NCI-H82 treated with DMSO at 0.1 percent for 48 hours (cell line): ENCODE results near the gene APOE.
"Not testable (repeated sequence)": the region's sequence is repeated elsewhere in the genome, so short reads cannot be mapped to it uniquely, and the experiment has no call there.

Experiments
- DNase-seq: peaks from one replicate; lab custom pipeline; 2025; ENCODE audit not compliant: unreplicated experiment; lab: John Stamatoyannopoulos, UW

APOE gene

DNA sequence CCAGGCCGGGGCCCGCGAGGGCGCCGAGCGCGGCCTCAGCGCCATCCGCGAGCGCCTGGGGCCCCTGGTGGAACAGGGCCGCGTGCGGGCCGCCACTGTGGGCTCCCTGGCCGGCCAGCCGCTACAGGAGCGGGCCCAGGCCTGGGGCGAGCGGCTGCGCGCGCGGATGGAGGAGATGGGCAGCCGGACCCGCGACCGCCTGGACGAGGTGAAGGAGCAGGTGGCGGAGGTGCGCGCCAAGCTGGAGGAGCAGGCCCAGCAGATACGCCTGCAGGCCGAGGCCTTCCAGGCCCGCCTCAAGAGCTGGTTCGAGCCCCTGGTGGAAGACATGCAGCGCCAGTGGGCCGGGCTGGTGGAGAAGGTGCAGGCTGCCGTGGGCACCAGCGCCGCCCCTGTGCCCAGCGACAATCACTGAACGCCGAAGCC, 3.3 kb downstream of the APOE start:
- no peak for DNase-seq

DNA sequence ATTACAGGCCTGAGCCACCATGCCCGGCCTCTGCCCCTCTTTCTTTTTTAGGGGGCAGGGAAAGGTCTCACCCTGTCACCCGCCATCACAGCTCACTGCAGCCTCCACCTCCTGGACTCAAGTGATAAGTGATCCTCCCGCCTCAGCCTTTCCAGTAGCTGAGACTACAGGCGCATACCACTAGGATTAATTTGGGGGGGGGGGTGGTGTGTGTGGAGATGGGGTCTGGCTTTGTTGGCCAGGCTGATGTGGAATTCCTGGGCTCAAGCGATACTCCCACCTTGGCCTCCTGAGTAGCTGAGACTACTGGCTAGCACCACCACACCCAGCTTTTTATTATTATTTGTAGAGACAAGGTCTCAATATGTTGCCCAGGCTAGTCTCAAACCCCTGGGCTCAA, 4.2 kb downstream of the APOE start:
- no peak for DNase-seq

DNA sequence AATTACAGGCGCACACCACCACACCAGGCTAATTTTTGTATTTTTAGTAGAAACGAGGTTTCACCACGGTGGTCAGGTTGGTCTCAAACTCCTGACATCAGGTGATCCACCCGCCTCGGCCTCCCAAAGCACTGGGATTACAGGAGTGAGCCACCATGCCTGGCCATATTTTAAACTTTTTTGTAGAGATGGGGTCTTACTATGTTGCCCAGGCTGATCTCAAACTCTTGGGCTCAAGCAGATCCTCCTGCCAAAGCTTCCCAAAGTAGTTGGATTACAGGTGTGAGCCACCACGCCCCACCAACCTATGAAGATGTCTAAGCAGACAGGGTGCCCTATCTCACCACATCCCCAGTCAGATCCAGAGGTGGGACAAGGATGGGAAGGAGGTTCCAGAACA, 6.3 kb downstream of the APOE start:
- not testable (repeated sequence) for DNase-seq

DNA sequence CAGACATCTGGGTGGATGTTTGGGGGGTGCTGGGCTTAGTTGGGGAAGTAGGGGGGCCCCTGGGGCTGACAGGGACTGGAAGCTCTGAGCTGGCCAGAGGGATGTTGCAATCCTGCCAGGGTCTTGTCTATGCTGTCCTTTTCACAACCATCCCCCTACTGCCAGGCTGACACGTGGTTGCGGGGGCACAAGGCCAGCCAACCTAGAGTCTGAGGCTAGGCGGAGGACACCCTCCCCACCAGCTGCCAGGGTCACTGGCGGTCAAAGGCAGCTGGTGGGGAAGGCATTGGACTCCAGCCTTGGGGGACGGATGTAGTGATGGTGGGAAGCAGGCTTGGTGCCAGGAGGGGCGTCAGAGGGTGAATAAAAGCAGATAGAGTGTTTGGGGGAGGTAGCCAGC, 7.3 kb downstream of the APOE start:
- no peak for DNase-seq

DNA sequence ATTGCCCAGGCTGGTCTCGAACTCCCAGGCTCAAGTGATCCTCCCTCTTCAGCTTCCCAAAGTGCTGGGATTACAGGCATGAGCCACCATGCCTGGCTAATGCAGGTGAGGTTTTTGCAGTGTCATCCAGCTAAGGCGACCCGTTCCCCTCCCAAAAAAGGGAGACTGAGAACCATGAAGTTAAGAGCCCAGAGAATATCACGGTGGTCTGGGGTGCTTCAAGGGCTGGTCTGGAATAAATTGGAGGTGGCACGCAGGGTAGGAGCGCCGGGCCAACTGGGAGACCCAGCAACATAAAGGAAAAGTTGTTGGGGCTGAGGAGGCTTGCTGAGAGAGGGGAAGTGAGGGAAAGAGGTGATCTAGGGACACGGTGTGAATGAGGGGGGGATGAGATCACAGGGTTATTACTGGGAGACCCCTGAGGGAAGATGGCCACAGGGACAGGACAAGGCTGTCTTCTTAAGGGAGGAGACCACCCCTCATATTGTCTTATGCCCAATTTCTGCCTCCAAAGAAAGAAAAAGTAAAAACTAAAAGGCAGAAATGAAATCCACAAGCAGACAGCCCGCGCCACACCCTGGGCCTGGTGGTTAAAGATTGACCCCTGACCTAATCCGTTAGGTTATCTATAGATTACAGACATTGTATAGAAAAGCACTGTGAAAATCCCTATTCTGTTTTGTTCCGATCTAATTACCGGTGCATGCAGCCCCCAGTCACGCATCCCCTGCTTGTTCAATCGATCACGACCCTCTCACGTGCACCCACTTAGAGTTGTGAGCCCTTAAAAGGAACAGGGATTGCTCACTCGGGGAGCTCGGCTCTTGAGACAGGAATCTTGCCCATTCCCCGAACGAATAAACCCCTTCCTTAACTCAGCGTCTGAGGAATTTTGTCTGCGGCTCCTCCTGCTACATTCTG, 8.2 kb downstream of the APOE start:
- DNase-seq = not testable (repeated sequence)

DNA sequence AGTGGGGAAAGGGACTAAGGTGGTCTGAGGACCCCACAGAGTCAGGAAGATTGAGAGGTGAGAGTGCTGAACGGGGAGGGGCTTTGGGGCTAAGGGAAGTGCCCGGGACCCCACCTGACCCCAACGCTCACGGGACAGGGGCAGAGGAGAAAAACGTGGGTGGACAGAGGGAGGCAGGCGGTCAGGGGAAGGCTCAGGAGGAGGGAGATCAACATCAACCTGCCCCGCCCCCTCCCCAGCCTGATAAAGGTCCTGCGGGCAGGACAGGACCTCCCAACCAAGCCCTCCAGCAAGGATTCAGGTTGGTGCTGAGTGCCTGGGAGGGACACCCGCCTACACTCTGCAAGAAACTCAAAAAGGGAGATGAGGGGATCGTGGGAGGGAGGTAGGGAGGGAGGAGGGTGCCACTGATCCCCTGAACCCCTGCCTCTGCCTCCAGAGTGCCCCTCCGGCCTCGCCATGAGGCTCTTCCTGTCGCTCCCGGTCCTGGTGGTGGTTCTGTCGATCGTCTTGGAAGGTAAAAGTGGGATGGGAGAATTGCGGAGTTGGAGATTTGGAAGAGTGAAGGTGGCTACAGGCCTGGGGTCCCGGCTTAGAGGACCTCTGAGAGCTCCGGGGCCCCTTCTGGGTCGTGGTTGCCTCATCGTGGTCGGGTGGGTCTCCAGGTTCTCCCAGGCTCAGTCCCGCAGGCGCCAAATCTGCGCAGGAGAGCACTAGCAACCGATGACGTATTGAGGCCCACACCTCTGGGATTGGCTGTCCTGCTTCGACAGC, 9.0 kb downstream of the APOE start, which contains the start of gene APOC1:
Gene APOC1, plus strand, starts transcription at position 176 of the 774 bp plus-strand sequence. Its CDS starts 284 bp downstream, at position 460.
- peak; percentile 84 for DNase-seq

DNA sequence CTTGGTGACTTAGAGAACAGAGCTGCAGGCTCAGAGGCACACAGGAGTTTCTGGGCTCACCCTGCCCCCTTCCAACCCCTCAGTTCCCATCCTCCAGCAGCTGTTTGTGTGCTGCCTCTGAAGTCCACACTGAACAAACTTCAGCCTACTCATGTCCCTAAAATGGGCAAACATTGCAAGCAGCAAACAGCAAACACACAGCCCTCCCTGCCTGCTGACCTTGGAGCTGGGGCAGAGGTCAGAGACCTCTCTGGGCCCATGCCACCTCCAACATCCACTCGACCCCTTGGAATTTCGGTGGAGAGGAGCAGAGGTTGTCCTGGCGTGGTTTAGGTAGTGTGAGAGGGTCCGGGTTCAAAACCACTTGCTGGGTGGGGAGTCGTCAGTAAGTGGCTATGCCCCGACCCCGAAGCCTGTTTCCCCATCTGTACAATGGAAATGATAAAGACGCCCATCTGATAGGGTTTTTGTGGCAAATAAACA, 18.7 kb downstream of the APOE start:
- DNase-seq = no peak

DNA sequence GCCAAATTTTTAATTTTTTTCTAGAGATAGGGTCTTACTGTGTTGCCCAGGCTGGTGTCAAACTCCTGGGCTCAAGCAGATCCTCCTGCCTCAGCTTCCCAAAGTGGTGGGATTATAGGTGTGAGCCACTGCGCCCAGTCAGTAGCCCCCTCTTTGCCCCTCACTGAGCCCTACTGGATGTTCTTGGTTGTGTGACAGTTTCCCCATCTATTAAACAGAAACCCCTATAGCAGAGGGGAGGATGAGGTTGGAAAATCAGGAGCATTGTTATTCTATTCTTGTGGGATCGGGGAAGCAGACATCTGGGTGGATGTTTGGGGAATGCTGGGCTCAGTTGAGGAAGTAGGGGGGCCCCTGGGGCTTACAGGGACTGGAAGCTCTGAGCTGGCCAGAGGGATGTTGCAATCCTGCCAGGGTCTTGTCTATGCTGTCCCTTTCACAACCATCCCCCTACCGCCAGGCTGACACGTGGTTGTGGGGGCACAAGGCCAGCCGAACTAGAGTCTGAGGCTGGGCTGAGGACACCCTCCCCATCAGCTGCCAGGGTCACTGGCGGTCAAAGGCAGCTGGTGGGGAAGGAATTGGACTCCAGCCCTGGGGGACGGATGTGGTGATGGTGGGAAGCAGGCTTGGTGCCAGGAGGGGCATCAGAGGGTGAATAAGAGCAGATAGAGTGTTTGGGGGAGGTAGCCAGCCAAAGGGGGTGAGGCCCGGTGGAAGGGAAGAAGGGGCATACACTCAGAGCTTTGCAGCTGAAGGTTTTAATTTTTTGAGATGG, 19.7 kb downstream of the APOE start:
- no peak for DNase-seq

DNA sequence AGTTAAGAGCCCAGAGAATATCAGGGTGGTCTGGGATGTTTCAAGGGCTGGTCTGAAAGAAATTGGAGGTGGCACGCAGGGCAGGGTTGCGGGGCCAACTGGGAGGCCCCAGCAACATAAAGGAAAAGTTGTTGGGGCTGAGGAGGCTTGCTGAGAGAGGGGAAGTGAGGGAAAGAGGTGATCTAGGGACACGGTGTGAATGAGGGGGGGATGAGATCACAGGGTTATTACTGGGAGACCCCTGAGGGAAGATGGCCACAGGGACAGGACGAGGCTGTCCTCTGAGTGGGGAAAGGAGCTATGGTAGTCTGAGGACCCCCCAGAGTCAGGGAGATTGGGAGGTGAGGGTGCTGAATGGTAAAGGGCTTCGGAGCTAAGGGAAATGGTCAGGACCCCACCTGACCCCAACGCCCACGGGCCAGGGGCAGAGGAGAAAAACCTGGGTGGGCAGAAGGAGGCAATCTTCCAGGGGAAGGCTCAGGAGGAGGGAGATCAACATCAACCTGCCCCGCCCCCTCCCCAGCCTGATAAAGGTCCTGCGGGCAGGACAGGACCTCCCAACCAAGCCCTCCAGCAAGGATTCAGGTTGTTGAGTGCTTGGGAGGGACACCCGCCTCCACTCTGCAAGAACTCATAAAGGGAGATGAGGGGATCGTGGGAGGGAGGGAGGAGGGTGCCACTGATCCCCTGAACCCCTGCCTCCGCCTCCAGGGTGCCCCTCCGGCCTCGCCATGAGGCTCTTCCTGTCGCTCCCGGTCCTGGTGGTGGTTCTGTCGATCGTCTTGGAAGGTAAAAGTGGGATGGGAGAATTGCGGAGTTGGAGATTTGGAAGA, 20.9 kb downstream of the APOE start:
- DNase-seq = not testable (repeated sequence)

DNA sequence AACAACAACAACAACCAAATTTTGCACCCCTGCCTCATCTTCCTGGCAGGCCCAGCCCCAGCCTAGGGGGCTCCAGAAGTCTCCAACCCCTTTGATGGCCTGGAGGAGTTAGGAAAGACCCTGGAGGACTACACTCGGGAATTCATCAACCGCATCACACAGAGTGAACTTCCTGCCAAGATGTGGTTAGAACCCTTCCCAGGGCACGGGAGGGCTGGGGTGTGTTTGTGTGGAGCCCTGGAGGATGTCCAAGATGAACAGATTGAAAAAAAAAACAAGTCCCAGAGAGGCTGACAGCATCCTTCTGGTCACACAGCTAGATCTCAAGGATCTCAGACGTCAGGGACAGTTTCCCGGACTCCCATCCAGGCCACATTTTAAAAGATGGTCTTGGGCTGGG, 22.1 kb downstream of the APOE start:
- DNase-seq = no peak

DNA sequence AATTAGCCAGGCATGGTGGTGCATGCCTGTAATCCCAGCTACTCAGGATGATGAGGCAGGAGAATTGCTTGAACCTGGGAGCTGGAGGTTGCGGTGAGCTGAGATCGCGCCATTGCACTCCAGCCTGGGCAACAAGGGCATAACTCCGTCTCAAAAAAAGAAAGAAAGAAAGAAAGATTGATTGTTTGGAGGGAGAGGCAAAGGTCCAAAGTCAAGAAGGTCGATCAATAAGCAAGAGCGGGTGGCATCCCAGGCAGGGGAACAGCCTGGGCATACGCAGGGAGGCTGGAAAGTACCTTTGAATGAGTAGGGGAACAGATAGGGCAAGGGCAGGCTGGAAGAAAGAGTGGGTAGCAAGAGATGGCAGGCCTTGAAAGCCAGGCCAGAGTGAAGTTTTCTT, 24.5 kb downstream of the APOE start:
- no peak for DNase-seq

DNA sequence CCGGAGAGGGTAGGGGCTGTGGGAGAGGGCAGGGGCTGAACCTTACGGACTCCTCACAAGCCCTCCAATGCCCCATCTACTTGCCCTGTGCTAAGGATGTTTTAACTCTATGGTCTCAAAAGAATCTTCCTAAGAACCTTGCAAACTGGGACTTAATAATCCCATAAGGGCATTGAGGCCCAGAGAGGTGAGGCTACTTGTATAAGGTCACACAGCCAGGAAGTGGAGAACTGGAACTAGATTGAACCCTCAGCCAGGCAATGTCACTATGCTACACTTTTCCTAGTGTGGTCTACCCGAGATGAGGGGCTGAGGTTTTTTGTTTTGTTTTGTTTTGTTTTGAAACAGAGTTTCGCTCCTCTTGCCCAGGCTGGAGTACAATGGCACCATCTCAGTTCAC, 25.9 kb downstream of the APOE start:
- DNase-seq = no peak

DNA sequence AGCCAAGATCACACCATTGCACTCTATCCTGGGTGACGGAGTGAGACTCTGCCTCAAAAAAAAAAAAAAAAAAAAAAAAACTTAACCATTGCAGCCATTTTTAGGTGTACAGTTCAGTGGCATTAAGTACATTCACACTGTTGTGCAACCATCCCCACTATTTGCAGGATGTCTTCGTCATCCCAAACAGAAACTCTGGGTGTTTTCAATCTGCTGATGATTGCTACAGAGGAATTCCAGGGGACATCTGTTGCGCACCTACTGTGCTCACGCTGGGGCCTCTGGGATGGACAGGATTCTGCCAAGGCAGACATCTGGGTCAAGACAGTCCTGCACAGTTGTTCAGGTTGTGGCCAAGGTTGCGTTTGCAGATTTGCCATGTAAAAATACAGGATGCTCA, 34.1 kb downstream of the APOE start:
- DNase-seq = no peak

DNA sequence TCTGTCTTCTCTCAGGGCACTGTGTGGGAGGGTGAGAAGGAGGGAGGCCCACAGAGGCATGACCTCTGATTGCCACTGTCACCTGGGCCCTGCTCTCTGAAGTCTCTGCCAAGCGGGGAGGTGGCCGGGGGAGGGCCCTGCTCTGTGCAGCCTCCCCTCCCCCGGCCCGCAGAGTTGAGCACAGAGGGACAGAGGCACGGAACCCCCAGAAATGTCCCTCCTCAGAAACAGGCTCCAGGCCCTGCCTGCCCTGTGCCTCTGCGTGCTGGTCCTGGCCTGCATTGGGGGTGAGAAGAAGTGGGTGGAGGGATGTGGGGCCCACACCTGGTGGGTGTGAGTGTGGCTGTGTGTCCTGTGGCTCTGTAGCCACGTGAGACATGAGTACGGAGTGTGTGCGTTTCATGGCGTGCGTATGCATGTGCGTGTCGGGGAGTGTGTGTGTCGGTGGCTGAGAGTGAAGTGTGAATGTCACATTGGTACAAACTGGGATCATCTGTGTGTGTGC, 36.5 kb downstream of the APOE start, which contains the start of gene APOC4:
Gene APOC4, plus strand, starts transcription at position 171 of the 505 bp plus-strand sequence. Its CDS starts 41 bp downstream, at position 212.
- no peak for DNase-seq

DNA sequence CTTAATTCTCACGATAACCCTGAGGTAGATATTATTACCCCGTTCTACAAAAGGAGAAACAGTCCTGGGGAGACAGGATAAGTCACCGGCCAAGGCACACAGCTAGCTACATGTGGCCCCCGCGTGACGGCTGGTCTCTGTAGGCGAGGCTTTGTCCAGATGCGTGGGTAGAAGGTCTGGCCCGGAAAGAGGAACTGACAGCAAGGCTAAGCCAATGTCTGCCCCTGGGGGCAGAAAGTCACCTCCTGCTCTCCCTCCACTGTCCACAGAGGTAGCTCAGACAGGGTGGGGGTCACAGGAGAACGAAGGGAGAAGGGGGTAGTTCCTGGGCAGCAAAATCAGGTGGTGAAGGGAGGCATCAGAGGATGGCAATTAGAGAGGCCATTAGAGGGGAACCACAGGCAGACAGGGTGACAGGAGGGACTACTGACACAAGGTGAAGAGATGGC, 38.2 kb downstream of the APOE start:
- no peak for DNase-seq

DNA sequence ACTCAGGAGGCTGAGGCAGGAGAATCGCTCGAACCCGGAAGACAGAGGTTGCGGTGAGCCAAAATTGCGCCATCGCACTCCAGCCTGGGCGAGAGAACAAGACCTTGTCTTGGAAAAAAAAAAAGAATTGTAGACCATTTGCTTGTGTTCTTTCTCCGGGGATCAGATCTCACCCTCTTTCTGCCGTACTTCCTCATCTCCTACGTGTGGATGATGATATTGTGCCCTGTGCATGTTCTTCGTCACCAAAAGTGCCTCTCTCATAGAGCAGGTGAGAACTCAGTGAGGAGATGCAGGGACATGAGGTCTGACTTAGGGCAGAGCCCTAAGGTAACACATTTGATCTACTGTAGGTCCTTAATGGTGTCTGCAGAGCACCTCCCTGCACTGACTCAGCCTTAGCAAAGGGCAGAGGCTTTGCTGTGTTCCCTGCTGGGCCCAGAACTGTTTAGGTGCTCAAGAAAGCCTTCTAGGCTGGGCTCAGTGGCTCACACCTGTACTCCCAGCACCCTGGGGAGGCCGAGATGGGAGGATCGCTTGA, 41.5 kb downstream of the APOE start:
- DNase-seq = no peak

DNA sequence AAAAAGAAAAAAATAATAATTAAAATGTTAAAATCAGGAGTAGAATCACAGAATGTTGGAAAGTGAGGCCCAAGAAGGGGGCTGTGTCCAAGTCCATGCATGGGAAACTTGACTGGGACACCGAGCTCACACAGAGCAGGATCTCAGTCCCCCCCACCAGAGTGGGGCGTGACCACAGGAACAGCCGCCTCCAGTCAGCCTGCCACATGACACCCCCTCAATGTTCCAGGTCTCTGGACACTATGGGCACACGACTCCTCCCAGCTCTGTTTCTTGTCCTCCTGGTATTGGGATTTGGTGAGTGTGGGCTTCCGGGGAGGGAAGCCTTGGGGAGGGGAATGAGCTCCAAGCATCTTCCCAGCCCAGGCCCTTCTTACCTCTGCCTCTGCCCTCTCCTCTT, 42.6 kb downstream of the APOE start:
- no peak for DNase-seq

DNA sequence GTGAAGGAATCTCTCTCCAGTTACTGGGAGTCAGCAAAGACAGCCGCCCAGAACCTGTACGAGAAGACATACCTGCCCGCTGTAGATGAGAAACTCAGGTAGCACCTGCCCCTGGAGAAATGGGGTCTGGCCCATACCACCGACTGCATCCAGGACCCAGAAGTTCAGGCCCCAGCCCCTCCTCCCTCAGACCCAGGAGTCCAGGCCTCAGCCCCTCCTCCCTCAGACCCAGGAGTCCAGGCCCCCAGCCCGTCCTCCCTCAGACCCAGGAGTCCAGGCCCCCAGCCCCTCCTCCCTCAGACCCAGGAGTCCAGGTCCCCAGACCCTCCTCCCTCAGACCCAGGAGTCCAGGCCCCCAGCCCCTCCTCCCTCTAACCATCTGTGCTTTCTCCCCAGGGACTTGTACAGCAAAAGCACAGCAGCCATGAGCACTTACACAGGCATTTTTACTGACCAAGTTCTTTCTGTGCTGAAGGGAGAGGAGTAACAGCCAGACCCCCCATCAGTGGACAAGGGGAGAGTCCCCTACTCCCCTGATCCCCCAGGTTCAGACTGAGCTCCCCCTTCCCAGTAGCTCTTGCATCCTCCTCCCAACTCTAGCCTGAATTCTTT, 43.3 kb downstream of the APOE start:
- DNase-seq = no peak

DNA sequence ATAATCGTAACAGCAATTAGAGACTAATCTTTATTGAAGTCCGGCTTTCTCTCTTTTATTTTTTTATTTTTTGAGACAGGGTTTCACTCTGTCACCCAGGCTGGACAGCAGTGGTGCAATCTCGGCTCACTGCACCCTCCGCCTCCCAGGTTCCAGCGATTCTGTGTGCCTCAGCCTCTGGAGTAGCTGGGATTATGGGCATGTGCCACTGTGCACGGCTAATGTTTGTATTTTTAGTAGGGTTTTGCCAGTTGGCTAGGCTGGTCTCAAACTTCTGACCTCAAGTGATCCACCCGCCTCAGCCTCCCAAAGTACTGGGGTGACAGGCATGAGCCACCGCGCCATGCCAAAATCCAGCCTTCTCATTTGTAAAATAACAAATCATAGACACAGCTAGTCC, 44.0 kb downstream of the APOE start:
- no peak for DNase-seq
